RPMI8226 (cell line): ENCODE results near the gene GPLD1.
A peak's percentile ranks its signal among the peaks of the same experiment; 100 is the strongest.

Experiments used
- DNase-seq: peaks from one replicate; pipeline ENCODE4 v3.0.0-alpha.2; 2015

The GPLD1 gene

DNA sequence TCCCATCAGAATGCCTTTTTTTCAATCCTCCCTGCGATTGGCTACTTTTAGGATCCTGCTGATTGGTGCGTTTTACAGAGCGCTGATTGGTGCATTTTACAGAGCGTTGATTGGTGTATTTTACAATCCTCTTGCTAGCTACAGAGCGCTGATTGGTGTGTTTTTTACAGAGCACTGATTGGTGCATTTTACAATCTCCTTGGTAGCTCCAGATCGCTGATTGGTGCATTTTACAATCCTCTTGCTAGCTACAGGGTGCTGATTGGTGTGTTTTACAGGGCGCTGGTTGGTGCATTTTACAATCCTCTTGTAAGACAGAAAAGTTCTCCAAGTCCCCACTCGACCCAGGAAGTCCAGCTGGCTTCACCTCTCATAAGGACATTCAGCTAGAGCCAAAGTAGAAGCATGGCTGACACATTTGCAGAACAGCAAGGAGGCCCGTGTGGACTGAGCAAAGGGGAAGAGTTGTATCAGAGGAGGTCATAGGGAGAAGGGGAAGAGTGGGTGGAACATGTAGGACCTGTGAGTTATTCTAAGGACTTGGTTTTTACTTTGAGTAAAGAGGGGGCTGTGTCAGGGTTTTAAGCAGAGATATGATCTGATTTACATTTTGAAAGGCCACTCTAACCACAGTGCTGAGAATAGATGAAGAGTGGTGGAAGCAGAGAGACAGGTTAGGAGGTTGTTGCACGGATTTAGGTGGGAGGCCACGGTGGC is 8.0 kb upstream of the GPLD1 start:
- DNase-seq = no peak

DNA sequence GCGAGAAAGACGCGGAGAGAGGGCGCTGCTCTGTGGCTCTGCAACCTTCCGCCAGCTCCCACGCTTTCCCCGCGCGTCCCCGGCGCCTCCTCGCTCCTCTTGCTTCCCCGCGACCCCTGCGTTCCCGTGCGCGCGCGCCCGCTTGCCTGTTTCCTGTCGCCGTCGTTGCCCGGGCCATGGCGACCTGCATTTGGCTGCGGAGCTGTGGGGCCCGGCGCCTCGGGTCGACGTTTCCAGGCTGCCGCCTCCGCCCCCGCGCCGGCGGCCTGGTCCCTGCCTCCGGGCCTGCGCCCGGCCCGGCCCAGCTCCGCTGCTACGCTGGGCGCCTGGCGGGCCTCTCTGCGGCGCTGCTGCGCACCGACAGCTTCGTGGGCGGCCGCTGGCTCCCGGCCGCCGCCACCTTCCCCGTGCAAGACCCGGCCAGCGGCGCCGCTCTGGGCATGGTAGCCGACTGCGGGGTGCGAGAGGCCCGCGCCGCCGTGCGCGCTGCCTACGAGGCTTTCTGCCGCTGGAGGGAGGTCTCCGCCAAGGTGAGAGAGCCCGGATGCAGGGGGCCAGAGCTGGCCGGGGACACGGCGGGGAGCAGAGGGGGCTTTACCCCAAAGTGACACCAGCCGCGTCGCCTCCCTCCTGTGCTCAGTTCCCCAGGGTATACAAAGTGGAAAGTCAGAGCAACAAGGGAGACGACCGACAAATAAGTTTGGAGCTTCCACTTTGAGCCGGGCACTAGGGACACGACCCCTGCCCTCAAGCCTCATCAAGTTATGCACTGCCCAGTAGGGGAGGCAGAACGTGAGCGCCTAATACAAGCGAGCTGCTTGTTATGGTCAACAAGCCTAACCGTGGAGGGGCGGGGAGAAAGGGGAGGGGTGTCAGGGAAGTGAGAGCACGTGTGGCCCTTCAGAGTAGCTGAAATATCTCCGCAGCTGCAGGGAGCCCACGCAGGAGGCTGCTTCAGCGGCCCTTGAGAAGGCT is 5.7 kb upstream of the GPLD1 start, which contains the start of gene ALDH5A1:
Gene ALDH5A1 (plus strand): TSS at position 149 of the 975 bp plus-strand sequence. CDS start 28 bp downstream, at position 177.
- DNase-seq = peak; percentile 73

DNA sequence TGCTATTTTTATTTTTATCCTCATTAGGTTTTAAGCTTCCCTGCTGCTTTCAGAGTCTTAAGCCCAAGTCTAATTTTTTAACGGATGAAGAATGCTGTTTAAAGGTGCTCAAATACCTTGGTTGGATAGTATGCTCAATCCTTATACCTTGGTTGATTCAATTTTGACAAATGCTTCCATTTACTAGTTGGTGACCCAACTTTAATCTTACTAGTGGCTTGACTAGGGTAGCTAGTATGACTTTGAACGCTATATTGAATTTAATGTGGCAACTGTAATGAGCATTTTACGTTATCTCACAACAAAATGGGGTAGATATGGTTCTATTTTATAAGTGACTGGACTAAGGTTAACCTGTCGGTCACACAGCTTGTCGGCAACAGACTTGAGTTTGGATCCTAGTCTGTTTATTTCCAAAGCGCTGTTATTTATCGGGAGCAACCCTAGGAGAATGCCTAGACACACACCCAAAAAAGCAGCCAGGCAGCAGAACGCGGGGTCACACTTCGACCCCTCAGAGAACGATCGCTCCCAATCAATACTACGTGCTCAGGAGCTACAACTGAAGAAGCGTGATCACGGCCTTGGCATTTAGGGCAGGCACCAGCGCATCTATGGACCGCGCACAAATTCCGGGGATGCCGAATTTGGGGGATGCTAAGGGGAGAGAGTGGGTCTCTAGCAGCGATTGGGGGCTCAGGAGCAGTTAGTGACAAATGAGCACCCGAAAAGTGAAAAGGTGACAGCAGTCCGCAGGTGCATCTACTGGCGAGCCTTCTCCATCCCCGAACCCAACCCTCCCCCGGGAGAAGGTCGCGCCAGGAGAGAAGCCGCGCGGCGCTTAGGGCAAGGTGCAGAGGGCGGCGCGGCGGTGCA is 4.8 kb upstream of the GPLD1 start:
- no peak for DNase-seq

DNA sequence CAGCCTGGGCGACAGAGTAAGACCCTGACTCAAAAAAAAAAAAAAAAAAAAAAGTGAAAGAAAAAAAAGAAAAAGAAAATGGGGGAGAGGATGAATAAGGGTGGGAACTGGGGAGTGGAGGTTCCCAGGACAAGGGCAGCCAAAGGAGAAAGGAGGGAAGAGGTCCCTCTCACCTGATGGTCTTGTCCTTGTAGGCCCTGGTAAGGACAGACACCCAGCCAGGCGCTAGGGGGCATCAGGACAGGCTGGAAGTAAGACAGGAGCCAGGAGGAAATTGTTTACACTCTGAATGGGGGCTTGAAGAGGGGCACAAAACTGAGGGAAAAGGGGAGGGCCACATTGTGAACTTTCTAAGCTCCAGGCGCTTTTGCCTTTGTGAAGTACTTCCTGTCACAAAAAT is 3.1 kb upstream of the GPLD1 start:
- DNase-seq = peak; percentile 39

DNA sequence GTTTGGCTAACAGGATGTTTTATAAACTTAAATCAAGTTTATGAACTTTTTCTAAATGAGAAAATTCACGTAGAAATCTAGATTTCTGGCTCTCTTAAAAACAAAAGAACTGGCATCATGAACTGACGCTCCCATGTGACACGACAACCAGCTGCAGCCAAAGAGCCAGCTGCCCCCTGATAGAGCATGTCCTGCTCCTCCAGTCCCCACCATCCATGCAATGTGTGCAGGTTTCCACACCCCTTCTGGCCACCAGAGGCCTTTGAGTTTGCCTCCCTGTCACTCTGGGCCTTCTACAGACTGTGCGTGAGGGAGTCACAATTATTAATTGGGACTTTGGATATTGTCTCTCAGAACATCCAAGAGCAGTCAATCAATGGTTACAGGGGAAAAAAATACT is 1.6 kb upstream of the GPLD1 start:
- DNase-seq = no peak

DNA sequence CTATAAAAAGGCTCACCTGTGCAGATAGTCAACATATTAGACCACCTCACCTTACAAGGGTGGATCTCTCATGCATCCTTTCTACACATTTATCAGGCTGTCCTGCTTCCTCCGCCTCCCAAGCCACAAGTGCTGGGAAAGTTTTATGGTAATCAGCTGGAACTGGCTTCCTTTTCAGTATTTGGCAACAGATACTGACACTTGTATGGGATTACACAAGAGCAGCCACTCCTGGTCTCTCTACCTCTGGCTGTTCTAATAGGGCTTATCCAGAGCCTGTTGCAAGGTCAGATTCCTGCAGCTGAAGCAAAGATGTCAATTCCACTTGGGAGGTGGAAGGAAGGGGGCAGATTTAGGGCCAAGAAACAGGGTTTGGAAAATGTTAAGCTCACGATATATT is 503 bp upstream of the GPLD1 start:
- DNase-seq = no peak

DNA sequence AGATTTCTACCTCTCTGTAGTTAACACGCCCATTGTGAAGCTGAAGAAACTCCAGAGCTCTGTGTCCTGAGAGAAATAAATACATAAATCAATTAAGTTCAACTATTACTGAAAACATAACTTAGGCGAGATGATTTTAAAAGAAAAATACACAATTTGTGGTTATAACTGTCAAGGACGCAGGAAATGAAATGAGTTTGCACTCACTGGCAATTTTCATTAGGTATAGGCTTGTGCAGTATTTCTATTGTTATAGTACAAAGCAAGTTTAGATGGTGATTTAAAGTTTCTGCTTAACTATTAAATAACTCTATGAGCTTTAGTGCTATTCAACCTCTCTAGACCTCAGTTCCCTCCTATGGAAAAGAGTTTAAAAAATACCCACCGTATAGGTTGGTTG is 3.3 kb downstream of the GPLD1 start:
- DNase-seq = no peak

DNA sequence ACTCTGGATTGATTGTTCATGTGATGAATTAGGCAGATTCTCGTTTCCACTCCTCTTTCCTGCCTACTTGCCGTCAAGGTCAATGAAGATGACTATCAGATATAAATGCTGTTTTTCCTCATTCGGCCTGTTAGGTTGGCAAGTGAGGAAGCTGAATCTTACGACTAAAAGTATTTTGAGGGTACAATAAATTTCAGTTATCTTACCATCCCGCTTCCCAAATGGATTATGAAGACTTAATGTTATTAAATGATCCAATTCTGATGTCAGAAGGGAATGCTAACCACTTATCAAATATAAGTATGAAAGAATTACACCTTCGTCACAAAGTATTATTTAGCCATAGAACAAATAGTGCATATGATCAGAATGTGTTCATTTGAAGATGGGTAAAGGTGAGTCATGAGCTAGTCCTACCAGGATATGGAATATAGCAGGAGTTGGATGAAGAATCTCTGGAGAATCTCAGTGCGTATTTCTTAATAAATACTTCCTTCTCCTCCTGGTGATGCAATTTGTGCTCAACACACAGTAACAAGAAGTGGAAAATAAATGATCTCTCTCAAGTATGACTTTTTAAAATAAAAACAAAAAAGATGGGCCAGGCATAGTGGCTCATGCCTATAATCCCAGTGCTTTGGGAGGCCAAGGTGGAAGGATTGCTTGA is 4.6 kb downstream of the GPLD1 start:
- DNase-seq = no peak

DNA sequence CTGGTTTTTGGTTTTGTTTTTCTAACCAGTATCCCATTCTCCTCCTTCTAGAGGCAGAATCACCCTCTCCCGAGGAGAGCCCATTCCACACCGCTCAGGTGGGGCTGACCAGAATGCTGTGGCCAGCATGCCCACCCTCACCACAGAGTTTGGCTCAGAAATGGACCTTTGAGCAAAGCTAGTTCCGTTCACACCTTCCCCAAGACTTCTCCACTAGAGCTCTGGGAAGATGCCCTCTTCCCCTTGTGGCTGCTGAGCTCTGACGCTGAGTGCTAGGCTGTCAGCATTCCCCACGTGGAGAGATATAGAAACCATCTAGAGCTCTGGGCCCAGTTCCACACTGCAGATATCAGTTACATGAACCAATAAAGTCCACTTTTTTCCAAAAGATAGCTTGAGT is 7.9 kb downstream of the GPLD1 start:
- no peak for DNase-seq

DNA sequence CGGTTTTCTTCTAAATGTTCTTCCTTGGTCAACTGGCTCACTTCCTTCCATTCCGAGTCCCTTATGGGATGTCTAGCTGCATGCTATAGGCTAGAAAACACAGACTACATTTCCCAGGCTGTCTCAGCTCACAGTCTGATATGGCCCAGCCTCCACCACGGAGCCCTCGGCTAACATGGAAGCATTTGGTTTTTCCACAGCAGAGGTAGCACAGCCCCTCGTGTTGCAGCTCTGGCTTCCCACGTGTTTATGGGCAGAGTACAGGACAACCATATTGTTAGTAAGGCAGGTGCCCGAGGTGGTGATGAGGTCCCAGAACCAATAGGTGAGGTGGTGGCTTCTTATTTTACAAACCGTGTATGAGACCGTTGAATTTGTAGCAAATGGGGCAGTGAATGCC is 8.7 kb downstream of the GPLD1 start:
- no peak for DNase-seq

DNA sequence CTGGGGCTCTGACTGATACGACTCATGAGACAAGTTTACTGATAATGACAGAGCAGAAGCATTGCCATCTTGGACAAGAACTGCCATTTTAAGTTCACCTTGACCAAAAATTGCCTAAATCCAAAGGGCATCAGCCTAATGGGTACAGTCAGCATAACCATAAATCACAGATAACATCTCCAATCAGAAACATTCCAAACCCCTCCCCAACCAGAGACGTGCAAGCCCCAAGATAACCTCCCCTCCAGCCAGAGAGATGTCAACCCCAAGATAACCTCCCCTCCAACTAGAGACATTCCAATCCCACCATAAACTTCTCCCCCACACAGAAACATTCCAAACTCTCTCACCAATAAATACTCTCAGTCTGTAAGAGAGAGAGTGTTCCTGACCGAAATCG is 10.5 kb downstream of the GPLD1 start:
- DNase-seq = no peak

DNA sequence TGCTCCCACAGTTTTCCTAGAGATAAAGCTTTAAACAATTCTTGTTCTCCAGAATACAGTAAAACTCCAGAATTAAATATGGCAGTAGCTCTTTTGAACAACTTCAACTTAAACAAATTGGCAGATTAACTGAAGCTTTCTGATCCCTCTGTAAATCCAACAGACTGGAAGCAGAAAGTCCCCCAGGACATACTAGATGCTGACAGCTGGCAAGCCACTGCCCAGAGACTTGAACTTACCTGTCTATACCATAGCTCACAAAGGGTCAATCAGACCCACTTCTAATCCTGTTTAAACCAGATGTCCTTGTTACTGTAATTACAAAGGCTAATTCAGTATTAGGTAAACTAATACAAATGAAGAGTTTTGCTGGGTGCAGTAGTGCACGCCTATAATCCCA is 12.3 kb downstream of the GPLD1 start:
- DNase-seq = no peak

DNA sequence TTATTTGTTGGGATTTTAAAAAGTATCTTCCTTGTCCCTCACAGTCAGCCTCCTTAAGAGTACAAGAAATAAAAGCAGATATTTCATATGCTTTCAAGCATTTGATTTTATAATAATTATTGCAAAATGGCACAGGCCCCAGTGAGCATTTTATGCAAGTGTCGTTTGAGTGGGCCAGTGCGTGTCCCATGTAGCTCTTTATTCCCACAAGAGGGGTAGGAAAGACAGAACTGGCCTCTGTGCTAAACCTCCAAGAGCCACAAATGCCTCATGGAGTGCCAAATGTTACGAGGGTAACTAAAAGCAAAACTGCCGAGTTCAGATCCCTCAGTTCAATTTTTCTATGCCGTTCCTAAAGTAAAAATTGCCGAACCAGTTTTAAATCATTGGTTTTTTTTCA is 12.7 kb downstream of the GPLD1 start:
- DNase-seq = no peak

DNA sequence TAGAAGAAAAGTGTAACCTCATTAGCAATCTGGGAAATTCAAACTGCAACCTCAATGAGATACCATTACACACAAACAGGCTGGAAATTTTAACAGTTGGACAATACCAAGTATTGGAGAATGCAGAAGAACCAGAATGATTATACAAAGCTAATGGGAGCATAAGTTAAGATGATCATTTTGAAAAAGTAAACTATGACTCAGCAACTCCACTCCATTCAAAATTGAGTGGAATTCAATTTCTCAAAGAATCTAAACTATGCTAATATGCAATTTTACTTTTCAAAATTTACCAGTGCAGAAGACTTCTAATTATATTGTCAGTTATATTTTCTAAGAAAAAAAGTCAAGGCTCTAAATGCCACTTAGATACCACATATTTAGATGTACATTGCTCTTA is 17.2 kb downstream of the GPLD1 start:
- no peak for DNase-seq

DNA sequence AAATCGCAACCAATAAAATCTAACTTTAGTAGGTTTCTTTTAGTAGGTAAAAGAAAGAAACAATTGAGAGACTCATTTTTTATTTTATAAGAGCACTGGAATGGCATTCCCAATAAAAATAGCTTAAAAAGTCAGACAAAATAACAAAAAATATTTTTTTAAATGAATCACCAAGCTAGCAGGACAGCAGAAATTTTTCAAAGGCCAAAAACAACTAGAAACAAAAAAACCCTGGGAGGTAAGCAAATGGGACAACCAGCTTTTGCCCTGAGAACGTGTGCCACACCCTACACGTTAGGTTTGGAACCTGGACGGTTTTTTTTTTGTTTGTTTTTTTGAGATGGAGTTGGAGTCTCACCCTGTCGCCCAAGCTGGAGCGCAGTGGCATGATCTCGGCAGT is 19.6 kb downstream of the GPLD1 start:
- DNase-seq = no peak

DNA sequence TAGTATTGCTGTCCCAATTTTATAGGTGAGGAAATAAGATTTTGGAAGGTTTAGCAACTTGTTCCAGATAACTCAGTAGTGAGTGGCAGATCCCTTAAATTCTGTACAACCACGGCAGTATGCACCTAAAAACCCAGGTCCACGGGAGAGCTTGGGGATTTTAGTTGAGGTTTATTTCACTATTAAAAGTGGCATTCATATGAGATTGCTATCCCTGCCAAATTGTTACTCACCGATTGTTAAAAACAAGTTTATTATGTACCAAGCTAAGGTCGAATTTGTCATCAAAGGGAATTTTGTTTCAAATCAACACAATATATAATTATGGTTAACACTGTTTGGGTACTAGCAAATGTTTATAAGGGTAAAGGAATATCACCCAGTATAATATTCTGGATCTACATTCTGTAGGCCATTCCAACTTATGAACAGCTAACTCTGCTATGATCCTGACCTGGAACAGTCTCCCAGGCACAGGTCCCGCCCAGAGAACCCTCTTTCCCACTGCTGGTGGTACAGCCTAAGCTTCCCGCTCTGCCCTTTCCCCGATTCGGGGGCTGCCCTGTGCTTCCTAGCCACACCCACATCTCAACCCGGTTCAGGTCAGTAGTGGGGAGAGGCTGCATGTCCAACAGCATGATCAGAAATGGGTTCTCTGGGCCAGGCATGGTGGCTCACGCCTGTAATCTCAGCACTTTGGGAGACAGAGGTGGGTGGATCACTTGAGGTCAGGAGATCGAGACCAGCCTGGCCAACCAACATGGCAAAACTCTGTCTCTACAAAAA is 24.9 kb downstream of the GPLD1 start:
- DNase-seq = no peak

DNA sequence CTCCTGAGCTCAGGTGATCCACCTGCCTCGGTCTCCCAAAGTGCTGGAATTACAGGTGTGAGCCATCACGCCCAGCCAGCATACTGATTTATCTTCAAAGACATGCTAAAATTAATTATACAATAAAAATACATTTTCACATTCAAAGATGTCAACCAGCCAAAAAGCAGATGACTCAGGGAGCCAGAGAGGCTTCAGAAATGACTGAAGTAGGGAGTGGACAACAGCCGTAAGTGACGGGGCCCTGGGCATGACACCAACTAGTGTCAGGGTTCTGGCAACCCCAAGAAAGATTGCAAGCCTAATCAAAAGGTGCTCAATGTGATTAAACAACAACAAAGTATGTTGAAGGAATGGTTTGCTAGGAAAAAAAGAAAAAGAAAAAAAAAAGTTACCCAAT is 28.4 kb downstream of the GPLD1 start:
- DNase-seq = no peak

DNA sequence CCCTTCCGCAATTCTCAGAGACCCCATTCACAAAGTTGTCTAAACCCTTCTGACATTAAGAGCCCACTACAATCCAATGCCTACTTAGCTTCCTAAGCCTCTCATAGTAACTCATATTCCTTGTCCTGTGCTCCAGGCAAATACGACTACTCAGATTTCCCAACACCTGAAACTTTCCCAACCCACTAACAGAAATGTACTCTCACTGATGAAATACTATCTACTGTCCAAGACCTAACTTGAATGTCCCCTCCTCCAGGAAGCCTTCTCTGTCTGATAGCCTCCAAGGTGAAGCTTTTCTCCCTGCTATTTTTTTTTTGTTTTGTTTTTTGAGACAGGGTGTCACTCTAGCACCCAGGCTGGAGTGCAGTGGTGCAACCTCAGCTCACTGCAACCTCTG is 30.4 kb downstream of the GPLD1 start:
- no peak for DNase-seq

DNA sequence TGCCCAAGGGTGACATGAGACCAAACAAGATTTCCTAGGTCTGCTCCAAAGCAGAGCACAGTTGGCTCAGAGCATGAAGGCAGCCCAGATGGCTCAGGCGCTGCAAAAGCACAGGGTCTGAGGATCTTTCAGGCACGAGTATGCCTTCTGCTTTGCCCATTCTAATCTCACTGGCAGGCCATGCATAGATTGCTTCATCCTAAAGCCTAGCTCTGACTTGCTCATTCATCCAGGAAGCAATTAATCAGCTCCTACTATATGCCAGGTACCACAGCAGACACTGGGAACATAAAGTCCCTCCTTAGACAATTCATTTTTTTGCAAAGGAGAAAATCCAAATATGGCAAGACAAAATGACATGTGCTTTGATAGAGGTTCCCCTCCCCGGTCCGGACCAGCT is 31.2 kb downstream of the GPLD1 start:
- no peak for DNase-seq

DNA sequence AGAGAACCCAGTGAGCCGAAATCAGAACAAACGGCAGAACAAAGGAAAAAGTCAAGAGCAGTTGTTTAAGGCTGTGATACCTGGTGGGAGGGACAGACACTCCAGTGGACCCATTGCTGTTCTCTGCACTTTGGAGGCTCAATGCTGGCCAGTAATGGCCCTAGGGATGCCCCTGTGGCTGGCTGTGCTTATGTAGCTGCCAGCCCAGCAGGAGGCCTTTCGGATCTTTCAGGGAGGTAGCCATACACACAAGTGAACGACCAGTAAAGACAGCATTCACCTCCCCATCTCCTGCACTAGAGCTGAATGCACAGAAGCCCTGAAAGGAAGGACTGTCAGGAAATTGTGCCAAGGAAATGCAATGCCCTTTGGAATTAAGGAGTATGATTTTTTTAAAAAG is 34.3 kb downstream of the GPLD1 start:
- no peak for DNase-seq

DNA sequence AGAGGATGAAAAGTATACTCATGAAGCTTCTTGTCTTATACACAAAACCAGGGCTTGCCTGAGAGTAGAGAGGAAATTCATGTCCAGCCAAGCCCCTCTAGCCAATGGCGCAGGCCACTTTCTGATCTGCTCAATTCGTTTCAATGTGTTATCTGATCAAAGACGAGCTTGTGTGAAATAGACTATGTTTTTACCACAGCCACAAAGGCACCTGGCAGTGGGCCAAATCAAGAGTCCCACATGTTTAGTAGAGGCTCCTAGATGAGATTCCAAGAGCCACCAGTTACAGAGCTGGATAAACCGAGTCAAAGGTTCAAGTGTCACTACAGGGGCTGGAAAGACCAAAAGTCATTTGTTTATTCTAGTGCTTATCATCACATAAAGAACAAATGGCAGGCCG is 34.9 kb downstream of the GPLD1 start:
- no peak for DNase-seq

DNA sequence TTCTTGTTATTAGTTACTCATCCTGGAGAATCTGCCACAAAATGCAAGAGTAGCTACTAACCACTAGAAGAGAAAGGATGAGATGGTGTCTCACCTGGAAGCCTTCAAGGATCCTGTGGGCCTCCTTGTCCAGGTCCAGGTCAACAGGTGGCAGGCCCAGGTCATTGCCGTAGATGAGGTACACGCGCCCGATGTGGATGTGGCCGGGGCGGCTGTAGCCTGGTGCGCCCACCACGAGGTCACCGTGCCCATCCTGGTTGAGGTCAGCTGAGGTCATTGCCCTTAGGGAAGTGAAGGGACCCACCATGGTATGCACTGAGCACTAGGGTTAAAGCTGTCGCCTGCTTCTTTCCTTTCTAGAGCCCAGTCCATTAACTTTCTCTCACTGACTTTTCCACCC is 35.5 kb downstream of the GPLD1 start:
- no peak for DNase-seq
